Measurements from ENCODE around the gene RAB8B.
A peak's percentile ranks its signal among the peaks of the same experiment; 100 is the strongest.

Gene RAB8B

GRCh38 chr15:63210151-63211091 is 21.0 kb downstream of the RAB8B start (continued):
- TF ChIP-seq ZNF664 (tag by site-specific recombination; IDR thresholded peaks at IDR 0.05), result no peak
- TF ChIP-seq ZFHX2 (tag by site-specific recombination; conservative IDR thresholded peaks at IDR 0.05), result peak; percentile 93
- no peak for TF ChIP-seq ZNF626 (tag by site-specific recombination; IDR thresholded peaks at IDR 0.05)
- no peak for TF ChIP-seq MYNN (tag by site-specific recombination; IDR thresholded peaks at IDR 0.05; ENCODE audit: borderline replicate concordance)
- TF ChIP-seq ZSCAN23 (tag by site-specific recombination; IDR thresholded peaks at IDR 0.05), result no peak
- TF ChIP-seq ZNF768 (tag by site-specific recombination; IDR thresholded peaks at IDR 0.05), result no peak
- no peak for TF ChIP-seq ZNF433 (tag by site-specific recombination; IDR thresholded peaks at IDR 0.05; ENCODE audit: low read depth)
- no peak for TF ChIP-seq ZNF37A (tag by site-specific recombination; IDR thresholded peaks at IDR 0.05)
- TF ChIP-seq ZSCAN30 (tag by site-specific recombination; IDR thresholded peaks at IDR 0.05), result no peak
- TF ChIP-seq, protein P1, sequence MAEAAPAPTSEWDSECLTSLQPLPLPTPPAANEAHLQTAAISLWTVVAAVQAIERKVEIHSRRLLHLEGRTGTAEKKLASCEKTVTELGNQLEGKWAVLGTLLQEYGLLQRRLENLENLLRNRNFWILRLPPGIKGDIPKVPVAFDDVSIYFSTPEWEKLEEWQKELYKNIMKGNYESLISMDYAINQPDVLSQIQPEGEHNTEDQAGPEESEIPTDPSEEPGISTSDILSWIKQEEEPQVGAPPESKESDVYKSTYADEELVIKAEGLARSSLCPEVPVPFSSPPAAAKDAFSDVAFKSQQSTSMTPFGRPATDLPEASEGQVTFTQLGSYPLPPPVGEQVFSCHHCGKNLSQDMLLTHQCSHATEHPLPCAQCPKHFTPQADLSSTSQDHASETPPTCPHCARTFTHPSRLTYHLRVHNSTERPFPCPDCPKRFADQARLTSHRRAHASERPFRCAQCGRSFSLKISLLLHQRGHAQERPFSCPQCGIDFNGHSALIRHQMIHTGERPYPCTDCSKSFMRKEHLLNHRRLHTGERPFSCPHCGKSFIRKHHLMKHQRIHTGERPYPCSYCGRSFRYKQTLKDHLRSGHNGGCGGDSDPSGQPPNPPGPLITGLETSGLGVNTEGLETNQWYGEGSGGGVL (tag by site-specific recombination; IDR thresholded peaks at IDR 0.05), result no peak
- TF ChIP-seq ZNF112 (tag by site-specific recombination; IDR thresholded peaks at IDR 0.05), result no peak
- TF ChIP-seq ZNF221 (tag by site-specific recombination; IDR thresholded peaks at IDR 0.05; ENCODE audit: borderline replicate concordance), result no peak
- TF ChIP-seq ZNF596 (tag by site-specific recombination; IDR thresholded peaks at IDR 0.05), result 0 out of 2 replicates have a peak, but pooled peaks have one; percentile 13
- TF ChIP-seq GLIS1 (tag by site-specific recombination; IDR thresholded peaks at IDR 0.05), result peak; percentile 20; the same call in 1 of the 2 replicates
- no peak for TF ChIP-seq ZNF211 (tag by site-specific recombination; IDR thresholded peaks at IDR 0.05; ENCODE audit: low read depth)
- TF ChIP-seq ZXDB (tag by site-specific recombination; IDR thresholded peaks at IDR 0.05), result peak; percentile 69; the same call in 1 of the 2 replicates
- TF ChIP-seq ZNF266 (tag by site-specific recombination; IDR thresholded peaks at IDR 0.05; ENCODE audit: low read depth), result no peak
- TF ChIP-seq, protein P2, sequence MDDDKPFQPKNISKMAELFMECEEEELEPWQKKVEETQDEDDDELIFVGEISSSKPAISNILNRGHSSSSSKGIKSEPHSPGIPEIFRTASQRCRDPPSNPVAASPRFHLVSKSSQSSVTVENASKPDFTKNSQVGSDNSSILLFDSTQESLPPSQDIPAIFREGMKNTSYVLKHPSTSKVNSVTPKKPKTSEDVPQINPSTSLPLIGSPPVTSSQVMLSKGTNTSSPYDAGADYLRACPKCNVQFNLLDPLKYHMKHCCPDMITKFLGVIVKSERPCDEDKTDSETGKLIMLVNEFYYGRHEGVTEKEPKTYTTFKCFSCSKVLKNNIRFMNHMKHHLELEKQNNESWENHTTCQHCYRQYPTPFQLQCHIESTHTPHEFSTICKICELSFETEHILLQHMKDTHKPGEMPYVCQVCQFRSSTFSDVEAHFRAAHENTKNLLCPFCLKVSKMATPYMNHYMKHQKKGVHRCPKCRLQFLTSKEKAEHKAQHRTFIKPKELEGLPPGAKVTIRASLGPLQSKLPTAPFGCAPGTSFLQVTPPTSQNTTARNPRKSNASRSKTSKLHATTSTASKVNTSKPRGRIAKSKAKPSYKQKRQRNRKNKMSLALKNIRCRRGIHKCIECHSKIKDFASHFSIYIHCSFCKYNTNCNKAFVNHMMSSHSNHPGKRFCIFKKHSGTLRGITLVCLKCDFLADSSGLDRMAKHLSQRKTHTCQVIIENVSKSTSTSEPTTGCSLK (tag by site-specific recombination; IDR thresholded peaks at IDR 0.05), result no peak
- no peak for TF ChIP-seq HOXD13 (CRISPR knock-in tag; IDR thresholded peaks at IDR 0.05; ENCODE audit: borderline replicate concordance)
- TF ChIP-seq PBX3 (CRISPR knock-in tag; IDR thresholded peaks at IDR 0.05), result no peak
- no peak for TF ChIP-seq ZNF560 (tag by site-specific recombination; IDR thresholded peaks at IDR 0.05; ENCODE audit: borderline replicate concordance)
- TF ChIP-seq, protein P3, sequence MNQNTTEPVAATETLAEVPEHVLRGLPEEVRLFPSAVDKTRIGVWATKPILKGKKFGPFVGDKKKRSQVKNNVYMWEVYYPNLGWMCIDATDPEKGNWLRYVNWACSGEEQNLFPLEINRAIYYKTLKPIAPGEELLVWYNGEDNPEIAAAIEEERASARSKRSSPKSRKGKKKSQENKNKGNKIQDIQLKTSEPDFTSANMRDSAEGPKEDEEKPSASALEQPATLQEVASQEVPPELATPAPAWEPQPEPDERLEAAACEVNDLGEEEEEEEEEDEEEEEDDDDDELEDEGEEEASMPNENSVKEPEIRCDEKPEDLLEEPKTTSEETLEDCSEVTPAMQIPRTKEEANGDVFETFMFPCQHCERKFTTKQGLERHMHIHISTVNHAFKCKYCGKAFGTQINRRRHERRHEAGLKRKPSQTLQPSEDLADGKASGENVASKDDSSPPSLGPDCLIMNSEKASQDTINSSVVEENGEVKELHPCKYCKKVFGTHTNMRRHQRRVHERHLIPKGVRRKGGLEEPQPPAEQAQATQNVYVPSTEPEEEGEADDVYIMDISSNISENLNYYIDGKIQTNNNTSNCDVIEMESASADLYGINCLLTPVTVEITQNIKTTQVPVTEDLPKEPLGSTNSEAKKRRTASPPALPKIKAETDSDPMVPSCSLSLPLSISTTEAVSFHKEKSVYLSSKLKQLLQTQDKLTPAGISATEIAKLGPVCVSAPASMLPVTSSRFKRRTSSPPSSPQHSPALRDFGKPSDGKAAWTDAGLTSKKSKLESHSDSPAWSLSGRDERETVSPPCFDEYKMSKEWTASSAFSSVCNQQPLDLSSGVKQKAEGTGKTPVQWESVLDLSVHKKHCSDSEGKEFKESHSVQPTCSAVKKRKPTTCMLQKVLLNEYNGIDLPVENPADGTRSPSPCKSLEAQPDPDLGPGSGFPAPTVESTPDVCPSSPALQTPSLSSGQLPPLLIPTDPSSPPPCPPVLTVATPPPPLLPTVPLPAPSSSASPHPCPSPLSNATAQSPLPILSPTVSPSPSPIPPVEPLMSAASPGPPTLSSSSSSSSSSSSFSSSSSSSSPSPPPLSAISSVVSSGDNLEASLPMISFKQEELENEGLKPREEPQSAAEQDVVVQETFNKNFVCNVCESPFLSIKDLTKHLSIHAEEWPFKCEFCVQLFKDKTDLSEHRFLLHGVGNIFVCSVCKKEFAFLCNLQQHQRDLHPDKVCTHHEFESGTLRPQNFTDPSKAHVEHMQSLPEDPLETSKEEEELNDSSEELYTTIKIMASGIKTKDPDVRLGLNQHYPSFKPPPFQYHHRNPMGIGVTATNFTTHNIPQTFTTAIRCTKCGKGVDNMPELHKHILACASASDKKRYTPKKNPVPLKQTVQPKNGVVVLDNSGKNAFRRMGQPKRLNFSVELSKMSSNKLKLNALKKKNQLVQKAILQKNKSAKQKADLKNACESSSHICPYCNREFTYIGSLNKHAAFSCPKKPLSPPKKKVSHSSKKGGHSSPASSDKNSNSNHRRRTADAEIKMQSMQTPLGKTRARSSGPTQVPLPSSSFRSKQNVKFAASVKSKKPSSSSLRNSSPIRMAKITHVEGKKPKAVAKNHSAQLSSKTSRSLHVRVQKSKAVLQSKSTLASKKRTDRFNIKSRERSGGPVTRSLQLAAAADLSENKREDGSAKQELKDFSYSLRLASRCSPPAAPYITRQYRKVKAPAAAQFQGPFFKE (tag by site-specific recombination; IDR thresholded peaks at IDR 0.05; ENCODE audit: borderline replicate concordance), result no peak
- TF ChIP-seq GFI1B (tag by site-specific recombination; IDR thresholded peaks at IDR 0.05), result no peak
- TF ChIP-seq ZNF175 (tag by site-specific recombination; IDR thresholded peaks at IDR 0.05), result no peak
- no peak for TF ChIP-seq ZNF561 (tag by site-specific recombination; IDR thresholded peaks at IDR 0.05; ENCODE audit: borderline replicate concordance)
- no peak for TF ChIP-seq ZNF26 (tag by site-specific recombination; IDR thresholded peaks at IDR 0.05)
